GM19238 (cell line): Measurements from ENCODE around the gene ZNF81.
"Not testable (repeated sequence)": the region's sequence is repeated elsewhere in the genome, so short reads cannot be mapped to it uniquely, and the experiment has no call there.

Experiments
- DNase-seq: peaks from one replicate; pipeline ENCODE4 v3.0.0; 2011; ENCODE audit warnings: low spot score; ENCODE audit not compliant: insufficient read length

ZNF81 gene

GRCh38 chrX:47836164-47837072 is at the start of gene ZNF81:
Gene ZNF81, plus strand, starts transcription at chrX:47836902. Its CDS starts 9,366 bp downstream, at chrX:47846268.
- DNase-seq, result peak; percentile 55

DNA sequence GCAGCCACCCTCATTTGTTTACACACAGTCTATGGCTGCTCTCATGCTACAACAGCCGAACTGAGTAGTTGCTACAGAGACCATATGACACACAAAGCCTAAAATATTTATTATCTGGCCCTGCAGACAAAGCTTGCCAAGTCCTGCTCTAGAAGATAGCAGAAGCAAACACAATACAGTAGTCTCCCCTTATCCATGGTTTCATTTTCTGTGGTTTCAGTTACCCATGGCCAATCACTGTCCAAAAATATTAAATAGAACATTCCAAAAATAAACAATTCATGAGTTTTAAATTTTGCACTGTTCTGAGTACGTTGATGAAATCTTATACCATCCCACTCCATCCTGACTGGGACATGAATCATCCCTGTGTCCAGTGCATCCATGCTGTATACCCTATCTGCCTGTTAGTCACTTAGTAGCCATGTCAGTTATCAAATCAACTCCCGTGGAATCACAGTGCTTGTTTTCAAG is 40.2 kb upstream of the ZNF81 start:
- DNase-seq, result no peak

DNA sequence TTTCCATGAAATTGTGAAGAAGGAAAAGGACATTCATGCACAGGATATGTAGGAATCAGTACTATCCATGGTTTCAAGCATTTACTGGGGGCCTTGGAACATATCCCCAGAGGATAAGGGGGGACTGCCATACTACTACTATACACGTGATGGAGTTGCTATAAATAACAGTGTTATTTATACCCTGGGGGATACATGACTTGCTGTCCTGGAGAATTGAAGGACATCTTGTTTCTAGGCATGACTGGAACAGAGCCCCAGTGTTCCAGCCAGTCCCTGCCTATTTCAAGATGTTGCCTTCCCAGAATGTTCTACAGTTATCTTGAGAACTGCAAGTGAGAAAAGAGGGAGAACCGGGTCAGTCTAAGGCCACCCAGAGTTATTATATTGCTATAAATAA is 39.6 kb upstream of the ZNF81 start:
- DNase-seq, result no peak

GRCh38 chrX:47798861-47799260 is 37.8 kb upstream of the ZNF81 start:
- no peak for DNase-seq

- no peak for DNase-seq
Observed at GRCh38 chrX:47802589-47802988, 34.1 kb upstream of the ZNF81 start.

- DNase-seq, result not testable (repeated sequence)
Observed at GRCh38 chrX:47803103-47803502, 33.6 kb upstream of the ZNF81 start.

DNA sequence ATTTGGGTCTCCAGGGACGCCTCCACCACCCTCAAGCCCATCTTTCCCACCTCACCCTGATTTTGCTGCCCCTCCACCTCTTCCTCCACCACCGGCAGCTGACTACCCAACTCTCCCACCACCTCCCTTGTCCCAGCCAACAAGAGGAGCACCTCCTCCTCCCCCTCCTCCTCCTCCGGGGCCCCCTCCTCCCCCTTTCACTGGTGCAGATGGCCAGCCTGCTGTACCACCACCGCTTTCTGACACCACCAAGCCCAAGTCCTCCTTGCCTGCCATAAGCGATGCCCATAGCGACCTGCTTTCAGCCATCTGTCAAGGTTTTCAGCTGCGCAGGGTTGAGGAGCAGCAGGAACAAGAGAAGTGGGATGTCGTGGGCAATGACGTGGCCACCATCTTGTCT is 32.4 kb upstream of the ZNF81 start:
- DNase-seq, result no peak

DNA sequence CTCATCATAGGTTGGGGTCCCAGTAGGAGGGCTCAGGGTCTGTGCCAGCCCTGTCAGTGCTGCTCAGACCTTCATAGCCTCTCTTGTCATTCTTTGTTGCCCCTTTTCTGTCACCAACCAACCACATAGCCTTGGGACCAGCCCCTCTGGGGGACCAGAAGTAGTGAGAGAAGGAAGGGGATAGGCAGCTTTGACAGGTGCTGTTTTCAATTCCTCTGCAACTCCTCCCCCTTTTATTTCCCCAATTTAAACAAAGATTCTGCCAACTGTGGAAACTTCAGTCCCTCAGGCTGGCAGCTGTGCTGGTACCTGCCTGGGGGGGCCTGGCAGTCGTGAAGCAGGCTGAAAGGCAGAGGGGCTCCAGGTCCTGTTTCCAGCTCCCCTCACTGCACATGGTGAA is 30.9 kb upstream of the ZNF81 start:
- DNase-seq, result not testable (repeated sequence)

DNA sequence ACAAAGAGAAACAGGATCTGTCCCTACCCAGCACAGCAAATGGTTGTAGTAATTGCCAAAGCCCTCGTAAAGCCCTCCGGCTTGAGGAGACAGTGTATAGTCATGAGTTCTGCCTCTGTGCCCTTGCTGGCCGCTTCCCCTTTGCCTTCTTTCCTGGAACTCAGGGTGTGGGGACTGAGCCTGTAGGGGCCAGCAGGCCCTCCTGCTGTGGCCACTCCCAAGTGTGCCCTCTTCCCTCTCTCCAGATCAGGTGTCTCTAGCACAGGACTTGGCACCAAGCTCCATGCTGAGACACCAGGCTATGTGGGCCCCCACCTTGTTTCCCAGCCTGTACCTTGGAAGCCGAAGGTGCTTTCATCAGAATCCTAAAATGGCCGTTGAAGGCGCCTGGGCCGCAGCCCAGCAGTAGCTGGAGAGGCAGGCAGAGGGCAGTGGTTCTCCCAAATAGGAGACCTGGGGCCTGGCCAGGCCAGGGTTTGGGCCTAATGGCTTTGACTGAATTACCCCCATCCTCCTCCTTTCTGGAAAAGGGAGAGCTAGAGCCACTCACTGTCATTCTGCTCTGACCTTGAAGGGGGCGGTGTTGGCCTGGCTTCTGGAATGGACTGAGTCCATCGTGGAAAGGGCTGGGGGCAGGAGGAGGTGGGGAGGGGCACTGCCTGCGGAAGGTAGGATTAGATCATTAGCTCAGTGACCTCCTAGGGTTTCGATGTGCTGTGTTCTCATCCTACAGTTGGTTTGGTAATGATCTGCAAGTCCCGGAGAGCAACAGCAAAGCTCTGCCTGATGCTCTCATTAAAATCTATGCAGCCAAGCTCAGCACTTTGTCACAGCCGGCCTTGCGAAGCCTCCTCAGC is 30.1 kb upstream of the ZNF81 start:
- DNase-seq, result not testable (repeated sequence)

DNA sequence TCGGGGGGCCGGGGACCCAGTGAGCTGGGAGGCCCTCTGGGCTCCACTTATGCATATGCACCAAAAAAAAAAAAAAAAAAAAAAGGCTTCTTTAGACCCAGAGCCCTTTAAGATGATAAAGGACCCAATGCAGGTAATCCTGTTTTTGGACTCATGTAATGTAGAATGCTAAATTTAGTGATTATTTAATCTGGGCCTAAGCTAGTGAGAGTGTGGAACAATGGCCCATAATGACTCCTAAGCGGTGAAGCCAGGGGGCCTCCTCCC is 29.5 kb upstream of the ZNF81 start:
- DNase-seq, result not testable (repeated sequence)

DNA sequence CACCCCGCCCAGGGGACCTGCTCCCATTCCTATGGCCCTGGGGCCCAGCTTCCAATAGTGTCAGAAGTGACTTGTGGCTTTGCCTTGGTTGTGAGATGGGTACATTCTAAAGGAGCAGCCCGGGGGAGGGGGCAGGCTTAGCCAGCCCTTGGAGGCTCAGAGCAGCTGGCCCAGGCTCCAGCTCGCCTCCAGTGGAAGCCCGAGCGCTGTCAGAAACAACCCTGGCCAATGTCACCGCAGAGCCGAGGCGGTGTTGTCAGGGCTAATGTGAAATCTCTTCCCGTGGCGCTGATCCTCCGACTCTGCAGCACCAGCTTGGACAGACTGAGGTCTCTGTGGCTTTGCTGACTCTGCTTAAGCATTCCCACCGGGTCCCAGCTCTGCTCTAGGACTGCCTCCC is 29.2 kb upstream of the ZNF81 start:
- no peak for DNase-seq

DNA sequence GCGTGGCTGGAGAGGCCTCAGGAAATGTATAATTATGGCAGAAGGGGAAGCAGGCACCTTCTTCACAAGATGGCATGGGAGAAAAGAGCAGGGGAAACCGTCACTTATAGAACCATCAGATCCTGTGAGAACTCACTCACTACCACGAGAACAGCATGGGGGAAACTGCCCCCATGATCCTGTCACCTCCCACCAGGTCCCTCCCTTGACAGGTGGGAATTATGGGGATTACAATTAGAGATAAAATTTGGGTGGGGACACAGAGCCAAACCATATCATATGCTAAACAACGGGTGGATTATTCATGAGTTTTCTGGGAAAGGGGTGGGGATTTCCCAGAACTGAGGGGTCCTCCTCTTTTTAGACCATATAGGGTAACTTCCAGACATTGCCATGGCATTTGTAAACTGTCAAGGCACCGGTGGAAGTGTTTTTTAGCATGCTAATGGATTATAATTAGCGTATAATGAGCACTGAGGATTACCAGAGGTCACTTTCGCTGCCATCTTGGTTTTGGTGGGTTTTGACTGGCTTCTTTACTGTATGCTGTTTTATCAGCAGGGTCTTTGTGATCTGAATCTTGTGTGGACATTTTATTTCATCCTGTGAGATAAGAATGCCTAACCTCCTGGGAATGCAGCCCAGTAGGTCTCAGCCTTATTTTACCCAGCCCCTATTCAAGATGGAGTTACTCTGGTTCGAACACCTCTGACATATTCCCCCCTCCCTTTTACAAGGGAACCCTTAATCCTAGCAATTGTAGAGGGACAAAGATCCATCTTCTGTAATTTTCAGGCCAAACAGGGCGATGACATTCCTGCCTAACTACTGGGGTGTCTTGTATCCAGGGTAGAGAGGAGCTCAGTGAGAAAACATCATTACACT is 27.6 kb upstream of the ZNF81 start:
- no peak for DNase-seq

DNA sequence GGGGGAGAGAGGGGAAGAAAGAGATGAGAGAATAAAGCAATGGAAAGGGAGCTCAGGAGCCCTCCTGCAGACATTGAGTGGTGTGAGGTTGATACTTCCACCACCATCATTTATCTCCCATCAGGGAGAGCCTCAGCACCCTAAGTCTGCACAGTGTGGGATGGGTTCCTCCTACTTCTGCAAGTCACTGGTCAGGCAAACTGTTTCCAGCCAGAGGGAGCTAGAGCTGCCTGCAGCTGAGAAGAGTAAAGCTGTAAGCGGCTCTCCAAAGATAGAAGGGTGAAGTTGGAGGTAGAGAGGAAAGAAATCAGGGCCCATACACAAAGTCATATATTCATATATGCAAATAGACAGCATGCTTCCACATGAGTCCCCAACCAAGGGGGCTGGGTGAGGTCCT is 21.9 kb upstream of the ZNF81 start:
- no peak for DNase-seq

DNA sequence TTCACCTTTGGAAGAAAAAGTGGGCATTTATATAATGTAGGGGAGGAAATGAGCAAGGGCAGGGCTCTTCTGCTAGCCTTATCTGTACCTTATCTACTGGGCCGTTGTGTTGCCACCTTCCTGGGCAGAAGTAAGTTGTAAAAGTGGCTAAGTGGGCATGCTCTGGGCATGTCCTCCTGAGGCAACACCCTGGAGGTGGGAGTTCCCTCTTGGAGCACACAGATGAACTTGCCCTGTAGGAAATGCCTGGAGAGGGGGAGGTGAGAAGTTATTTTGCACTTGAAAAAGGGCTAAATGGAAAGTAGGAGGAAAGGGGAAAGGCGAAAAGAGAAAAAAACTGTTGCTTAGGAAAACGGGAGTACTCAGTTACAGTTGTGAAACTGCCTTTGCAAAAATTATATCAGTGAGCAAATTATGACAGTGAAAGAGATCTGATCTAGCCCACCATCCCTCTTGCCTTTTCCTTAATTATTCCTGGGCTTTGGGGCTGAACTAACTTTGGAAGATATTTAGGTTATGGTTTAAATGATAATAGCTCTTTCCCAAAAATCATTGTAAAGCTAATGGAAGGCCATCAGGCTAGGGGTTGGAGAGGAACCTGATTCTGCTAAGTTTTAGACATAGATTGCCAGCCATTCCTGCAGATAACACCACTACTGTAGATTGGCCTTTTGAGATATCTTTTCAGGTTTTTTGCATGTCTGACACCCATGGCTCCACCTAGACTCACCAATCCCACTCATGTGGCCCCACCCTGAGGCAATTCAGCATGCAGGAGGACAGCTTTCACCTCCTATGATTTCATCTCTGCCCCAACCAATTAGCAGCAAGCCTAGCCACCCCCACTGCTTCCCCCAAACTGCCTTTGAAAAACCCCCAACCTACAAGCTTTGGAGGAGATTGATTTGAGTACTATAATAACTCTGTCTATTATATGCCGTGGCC is 20.5 kb upstream of the ZNF81 start:
- no peak for DNase-seq

DNA sequence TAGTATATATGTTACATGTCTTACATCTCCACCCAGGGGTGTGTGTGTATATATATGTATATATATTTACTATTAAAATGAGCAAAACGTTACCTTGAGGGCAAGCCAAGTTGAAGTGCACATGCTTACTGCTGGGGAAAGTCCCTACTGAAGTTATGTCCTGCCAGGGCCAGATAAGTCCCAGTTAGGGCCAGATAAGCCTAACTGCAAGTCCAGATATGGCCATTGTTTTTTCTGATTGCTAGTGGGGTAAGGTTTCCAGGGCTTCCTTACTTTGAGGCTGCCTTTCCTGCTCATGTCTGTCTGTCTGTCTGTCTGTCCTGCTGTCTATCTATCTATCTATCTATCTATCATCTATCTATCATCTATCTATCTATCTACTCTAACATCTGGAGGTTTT is 19.3 kb upstream of the ZNF81 start:
- no peak for DNase-seq

- no peak for DNase-seq
Observed at GRCh38 chrX:47817897-47818296, 18.8 kb upstream of the ZNF81 start.

- no peak for DNase-seq
Observed at GRCh38 chrX:47828984-47829383, 7.7 kb upstream of the ZNF81 start.

DNA sequence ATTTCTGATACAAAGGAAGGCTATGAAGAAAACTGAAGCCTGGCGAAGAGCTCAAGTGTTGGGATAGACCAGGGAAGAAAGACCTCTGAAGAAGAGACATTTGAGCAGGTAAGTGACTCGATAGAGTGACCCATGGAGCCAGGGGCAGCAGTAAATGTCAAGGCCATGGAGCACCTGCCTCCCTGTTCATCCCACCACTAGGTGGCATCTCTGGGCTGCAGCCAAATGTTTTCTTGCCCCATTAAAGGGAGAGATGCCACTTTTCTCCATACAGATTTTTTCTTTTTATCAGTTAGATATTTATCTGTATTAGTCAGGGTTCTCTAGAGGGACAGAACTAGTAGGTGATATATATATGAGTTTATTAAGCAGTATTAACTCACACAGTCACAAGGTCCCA is 4.9 kb upstream of the ZNF81 start:
- peak; percentile 10 for DNase-seq

DNA sequence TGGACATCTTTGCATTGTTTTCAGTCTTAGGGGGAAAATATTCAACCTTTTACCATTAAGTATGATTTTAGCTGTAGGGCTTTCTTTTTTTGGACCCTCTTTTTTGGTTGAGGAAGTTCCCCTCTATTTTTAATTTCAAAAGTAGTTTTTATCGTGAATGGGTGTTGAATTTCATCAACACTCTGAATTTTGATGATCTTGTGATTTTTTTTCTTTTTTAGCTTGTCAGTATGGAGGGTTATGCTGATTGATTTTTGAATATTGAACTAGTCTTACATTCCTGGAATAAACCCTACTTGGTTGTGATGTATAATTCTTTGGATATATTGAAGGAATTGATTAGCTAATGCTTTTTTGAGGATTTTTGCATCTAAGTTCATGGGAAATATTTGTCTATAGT is 1.7 kb downstream of the ZNF81 start:
- no peak for DNase-seq

GRCh38 chrX:47840111-47840510 is 3.4 kb downstream of the ZNF81 start:
- DNase-seq, result no peak
